ENCODE results near the gene PRPF6. TPM values are rescaled to one million over a fixed set of nuclear protein-coding genes. Genes with fewer than 3 reads are reported as not detected.

PRPF6 gene
- total RNA-seq, 2 donors from 2014 or later, result 32.9 to 43.6 TPM

- no peak for DNase-seq (ENCODE audit: low spot score)
- Histone ChIP-seq H3K27ac (peak overlapping the region; percentile 57 to 76), H3K4me3 (peak overlapping the region; percentile 79 to 97), H3K9me3 (no peaks in the 10 kb centered on the region), H3K4me1 (peaks cover 0 to 33% of the 10 kb centered on the region in 2 donors), H3K36me3 (no peaks in the 10 kb centered on the region), H3K27me3 (no peaks in the 10 kb centered on the region)
- no peak for TF ChIP-seq CTCF (IDR thresholded peaks at IDR 0.05)
These were observed 82.6 kb downstream of the PRPF6 start for GRCh38 chr20:64063389-64064144.

GRCh38 chr20:64064145-64064698 lies 83.3 kb downstream of the PRPF6 start:
- no peaks in the 10 kb centered on the region for H3K36me3 ChIP-seq
- H3K4me3 ChIP-seq, result peak overlapping the region; percentile 79 to 97
- DNase-seq (ENCODE audit: low spot score), result no peak
- no peak for TF ChIP-seq CTCF (IDR thresholded peaks at IDR 0.05)
- H3K9me3 ChIP-seq, result no peaks in the 10 kb centered on the region
- no peaks in the 10 kb centered on the region for H3K27me3 ChIP-seq
- H3K27ac ChIP-seq, result peak overlapping the region; percentile 57 to 76
- H3K4me1 ChIP-seq, result peaks cover 0 to 33% of the 10 kb centered on the region in 2 donors

GRCh38 chr20:64065062-64065973 lies 84.4 kb downstream of the PRPF6 start:
- no peak for DNase-seq (ENCODE audit: low spot score)
- Histone ChIP-seq H3K4me3 (no peak overlapping the region), H3K27me3 (no peaks in the 10 kb centered on the region), H3K27ac (no peak overlapping the region), H3K4me1 (peaks cover 0 to 33% of the 10 kb centered on the region in 2 donors), H3K9me3 (no peaks in the 10 kb centered on the region), H3K36me3 (no peaks in the 10 kb centered on the region)
- no peak for TF ChIP-seq CTCF (IDR thresholded peaks at IDR 0.05)

- DNase-seq (ENCODE audit: low spot score), result no peak
- Histone ChIP-seq H3K36me3 (no peaks in the 10 kb centered on the region), H3K4me1 (peaks cover 0 to 33% of the 10 kb centered on the region in 2 donors), H3K4me3 (no peak overlapping the region), H3K27me3 (no peaks in the 10 kb centered on the region), H3K9me3 (no peaks in the 10 kb centered on the region), H3K27ac (no peak overlapping the region)
- no peak for TF ChIP-seq CTCF (IDR thresholded peaks at IDR 0.05)
These were observed 85.0 kb downstream of the PRPF6 start for GRCh38 chr20:64065974-64066343.

- H3K27ac ChIP-seq, result no peak overlapping the region
- no peaks in the 10 kb centered on the region for H3K9me3 ChIP-seq
- peaks cover 0 to 32% of the 10 kb centered on the region in 2 donors for H3K4me1 ChIP-seq
- no peaks in the 10 kb centered on the region for H3K27me3 ChIP-seq
- DNase-seq (ENCODE audit: low spot score), result no peak
- TF ChIP-seq CTCF (IDR thresholded peaks at IDR 0.05), result no peak
- no peak overlapping the region for H3K4me3 ChIP-seq
- H3K36me3 ChIP-seq, result no peaks in the 10 kb centered on the region
These were observed 86.2 kb downstream of the PRPF6 start for GRCh38 chr20:64067005-64067632.
